Right cardiac atrium (tissue), 5 donors: ENCODE data around the gene SEC14L6. TPM values are rescaled to one million over a fixed set of nuclear protein-coding genes. Genes with fewer than 3 reads are reported as not detected.

Experiments
- ATAC-seq, 2 donors: fragments of 200-7000 bp; cut with Tn5 transposase; one replicate each; pipeline versions ENCODE4 v1.8.0 to v1.9.1; 2020; ENCODE audit warnings: moderate library complexity in 2 of 2, mild to moderate bottlenecking in 1 of 2
- DNase-seq, 3 donors: peaks; one replicate each; pipeline ENCODE4 v3.0.0-alpha.2; 2020
- H3K27ac ChIP-seq: one replicate; pipeline ENCODE4 v1.5.1; 2013; ENCODE audit warnings: mild to moderate bottlenecking, low read length, control low read depth, moderate library complexity
- H3K27me3 ChIP-seq: one replicate; pipeline ENCODE4 v1.6.1; 2013; ENCODE audit not compliant: control insufficient read depth, insufficient read depth
- H3K4me1 ChIP-seq: one replicate; pipeline ENCODE4 v1.6.1; 2013; ENCODE audit warnings: low read length; ENCODE audit not compliant: control insufficient read depth, insufficient read depth
- H3K4me3 ChIP-seq: one replicate; pipeline ENCODE4 v1.5.1; 2013; ENCODE audit warnings: low read length, control low read depth
- H3K9me3 ChIP-seq: one replicate; pipeline ENCODE4 v1.6.1; 2013; ENCODE audit warnings: low read length; ENCODE audit not compliant: control insufficient read depth
- whole genome bisulfite sequencing: extraction: QIAGEN DNeasy Blood & Tissue Kit; methylation state at CpG from one replicate; pipeline ENCODE4 v1.1.7; 2013; 5-methylcytosine and 5-hydroxymethylcytosine counted together
- intact Hi-C, 4 donors: fragments of 100-400 bp; cut with DNase I; formaldehyde crosslinking; loops; one replicate each; pipeline versions ENCODE4 v1.11.0 to v1.14.0; 2022 to 2023
- polyA plus RNA-seq: library from polyadenylated mRNA; stranded (reverse); fragments of 200-250 nt; gene quantifications from one replicate; pipeline ENCODE4 v1.2.3, GENCODE V29; 2013
- total RNA-seq, 4 donors: library from RNA; stranded (reverse); fragmentation: NEBNext Ultra II Directional; extraction: Animal tissue kit (Norgen Biotek cat#: 25700); gene quantifications; one replicate each; pipeline ENCODE4 v1.2.1, GENCODE V29; 2021
- donor health status: healthy with polysubstance abuse.
- donor health status: DM: no; HTN: yes; CAD: no.
- donor health status: DM: no; HTN: no; CAD: no.
- donor health status: DM: no; HTN: yes; CAD: no; lungs with severe emphysema.
- donor health status: DM: yes; HTN: yes; CAD: no.

SEC14L6 gene
- total and polyA plus RNA-seq, 5 donors: 0.17 to 0.40 (median 0.21) TPM

DNA sequence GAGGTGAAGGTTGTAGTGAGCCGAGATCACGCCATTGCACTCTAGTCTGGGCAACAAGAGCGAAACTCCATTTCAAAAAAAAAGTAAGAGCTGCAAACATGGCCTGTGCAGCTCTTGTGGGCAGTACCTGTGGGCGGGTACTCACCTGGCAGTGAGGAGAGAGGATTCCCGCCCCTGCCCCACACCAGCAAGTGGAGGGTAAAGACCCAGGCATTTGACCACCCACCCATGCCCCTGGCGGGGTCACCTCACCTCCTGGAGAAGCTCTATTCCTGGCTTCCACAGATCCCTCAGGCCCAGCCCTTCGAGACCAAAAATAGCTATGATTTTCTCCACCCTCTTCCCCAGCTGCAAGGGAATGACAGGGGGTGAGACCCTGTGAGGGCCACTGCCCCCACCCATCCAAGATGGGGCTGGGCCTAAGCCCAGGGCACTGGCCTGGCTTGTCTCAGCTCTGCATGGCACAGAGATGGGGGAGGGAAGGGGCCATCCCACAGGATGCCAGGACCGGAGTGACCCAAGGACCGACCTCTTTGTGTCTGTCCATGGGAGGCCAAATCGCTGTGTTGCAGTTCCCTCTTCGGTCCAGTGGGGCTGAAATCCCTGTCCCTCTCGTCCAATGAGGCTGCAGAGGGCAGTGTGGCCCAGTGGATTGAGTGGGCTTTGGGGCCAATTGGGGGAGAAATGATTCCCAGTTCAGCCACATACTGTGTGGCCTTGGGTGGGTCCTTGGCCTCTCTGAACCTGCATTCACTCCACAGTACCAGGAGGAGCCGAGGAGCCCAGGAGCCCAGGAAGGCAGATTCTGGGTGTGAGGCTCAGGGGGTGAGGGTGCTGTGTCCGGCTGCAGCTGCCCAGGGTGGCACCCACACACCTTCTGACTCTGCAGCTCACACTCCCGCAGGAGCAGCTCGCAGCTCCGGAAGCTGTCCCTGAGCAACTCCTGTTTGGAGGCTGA is 14.6 kb downstream of the SEC14L6 start:
- no peaks in the 10 kb centered on the region for H3K27me3 ChIP-seq
- 82% methylated on average over 17 of the region's 17 CpGs for WGBS
- H3K4me3 ChIP-seq: no peak overlapping the region
- no peak for DNase-seq
- peak; percentile 24 to 29 for ATAC-seq
- intact Hi-C loops: no loop called here
- no peaks in the 10 kb centered on the region for H3K9me3 ChIP-seq
- H3K27ac ChIP-seq: no peak overlapping the region
- H3K4me1 ChIP-seq: no peaks in the 10 kb centered on the region

DNA sequence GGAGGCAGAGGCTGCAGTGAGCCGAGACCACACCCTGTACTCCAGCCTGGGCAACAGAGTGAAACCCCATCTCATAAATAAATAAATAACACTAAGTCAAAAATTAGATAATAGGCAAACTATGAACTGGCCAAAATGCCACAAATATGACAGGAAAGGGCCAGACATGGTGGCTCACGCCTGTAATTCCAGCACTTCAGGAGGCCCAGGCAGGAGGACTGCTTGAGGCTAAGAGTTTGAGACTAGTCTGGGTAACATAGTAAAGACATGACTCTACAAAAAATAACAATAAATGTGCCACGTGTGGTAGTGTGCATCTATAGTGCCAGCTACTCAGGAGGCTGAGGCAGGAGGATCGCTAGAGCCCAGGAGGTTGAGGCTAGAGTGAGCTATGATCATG is 19.9 kb downstream of the SEC14L6 start:
- Histone ChIP-seq H3K27me3 (no peaks in the 10 kb centered on the region), H3K27ac (no peak overlapping the region), H3K4me1 (no peaks in the 10 kb centered on the region), H3K9me3 (no peaks in the 10 kb centered on the region), H3K4me3 (no peak overlapping the region)
- WGBS: 91% methylated on average over 4 of the region's 4 CpGs
- ATAC-seq: no peak
- no peak for DNase-seq
- intact Hi-C loops: no loop called here

DNA sequence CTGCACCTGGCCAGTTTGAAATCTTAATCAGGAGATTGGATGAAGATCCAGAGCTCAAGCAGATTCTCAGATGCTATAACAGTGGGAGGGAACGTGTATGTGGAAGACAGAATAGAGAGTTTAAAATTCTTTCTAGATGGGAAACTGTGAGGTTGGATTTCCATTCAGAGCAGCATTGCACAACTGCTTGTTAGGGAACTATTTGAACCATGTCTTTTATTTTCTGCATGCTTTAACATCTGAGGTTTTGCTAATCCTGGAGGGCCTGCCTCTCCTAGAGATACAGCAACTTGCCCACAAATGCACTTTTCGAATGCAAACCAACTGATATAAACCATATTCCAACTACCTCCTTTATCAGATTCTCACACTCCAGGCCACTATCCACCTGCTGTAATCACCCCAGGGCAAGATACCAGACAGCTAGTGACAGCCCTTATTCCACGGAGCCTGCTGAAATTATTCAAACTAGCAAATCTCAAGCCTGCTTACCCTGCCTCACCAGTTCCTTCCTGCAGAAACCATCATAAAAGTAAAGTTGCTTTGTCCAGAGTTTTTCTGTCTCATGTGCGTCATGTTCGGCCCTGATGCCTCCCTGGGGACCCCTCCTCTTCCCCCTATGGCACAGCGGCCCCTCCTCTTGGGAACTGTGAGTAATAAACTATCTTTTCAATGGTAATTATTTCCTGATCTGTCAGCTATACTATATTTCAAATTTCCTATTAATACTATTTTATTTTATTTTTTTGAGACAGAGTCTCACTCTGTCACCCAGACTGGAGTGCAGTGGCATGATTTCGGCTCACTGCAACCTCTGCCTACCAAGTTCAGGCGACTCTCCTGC is 22.7 kb downstream of the SEC14L6 start:
- no peaks in the 10 kb centered on the region for H3K27me3 ChIP-seq
- H3K27ac ChIP-seq: no peak overlapping the region
- intact Hi-C loops: no loop called here
- ATAC-seq: no peak
- no peaks in the 10 kb centered on the region for H3K4me1 ChIP-seq
- no peak for DNase-seq
- WGBS: 70% methylated on average over 8 of the region's 8 CpGs
- H3K4me3 ChIP-seq: no peak overlapping the region
- H3K9me3 ChIP-seq: no peaks in the 10 kb centered on the region

DNA sequence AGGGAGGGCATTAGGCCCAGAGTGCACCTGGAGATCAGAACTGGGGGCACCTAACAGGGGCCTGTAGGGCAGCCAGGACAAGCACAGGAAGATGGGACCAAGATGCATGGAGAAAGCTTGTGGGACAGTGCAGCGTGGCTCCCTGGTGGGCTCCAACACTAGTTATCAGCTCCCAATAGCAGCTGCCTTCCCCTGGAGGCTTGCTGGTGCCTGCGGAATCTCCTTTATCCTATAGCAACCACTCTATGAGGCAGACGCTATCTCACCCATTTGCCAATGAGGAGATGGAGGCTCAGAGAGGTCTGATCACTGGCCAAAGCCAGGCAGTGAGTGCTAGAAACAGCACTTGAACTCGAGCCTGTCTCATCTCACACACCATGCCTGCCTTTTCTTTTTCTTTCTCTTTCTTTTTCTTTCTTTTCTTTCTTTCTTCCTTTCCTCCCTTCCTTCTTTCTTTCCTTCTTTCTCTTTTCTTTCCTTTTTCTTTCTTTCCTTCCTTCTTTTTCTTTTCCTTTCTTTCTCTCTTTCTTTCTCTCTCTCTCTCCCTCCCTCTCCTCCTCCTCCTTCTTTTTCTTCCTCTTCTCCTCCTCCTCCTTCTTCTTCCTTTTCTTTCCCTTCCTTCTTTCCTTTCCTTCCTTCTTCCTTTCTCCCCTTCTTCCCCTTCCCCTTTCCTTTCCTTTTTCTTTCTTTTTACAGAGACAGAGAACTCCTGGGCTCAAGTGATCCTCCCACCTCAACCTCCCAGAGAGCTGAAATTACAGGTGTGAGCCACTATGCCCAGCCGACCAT is 25.0 kb downstream of the SEC14L6 start:
- ATAC-seq (no peak), DNase-seq (no peak)
- 62% methylated on average over 5 of the region's 5 CpGs for WGBS
- no peak overlapping the region for H3K4me3 ChIP-seq
- H3K27ac ChIP-seq: no peak overlapping the region
- intact Hi-C loops: no loop called here
- H3K27me3 ChIP-seq: no peaks in the 10 kb centered on the region
- H3K9me3 ChIP-seq: no peaks in the 10 kb centered on the region
- no peaks in the 10 kb centered on the region for H3K4me1 ChIP-seq

DNA sequence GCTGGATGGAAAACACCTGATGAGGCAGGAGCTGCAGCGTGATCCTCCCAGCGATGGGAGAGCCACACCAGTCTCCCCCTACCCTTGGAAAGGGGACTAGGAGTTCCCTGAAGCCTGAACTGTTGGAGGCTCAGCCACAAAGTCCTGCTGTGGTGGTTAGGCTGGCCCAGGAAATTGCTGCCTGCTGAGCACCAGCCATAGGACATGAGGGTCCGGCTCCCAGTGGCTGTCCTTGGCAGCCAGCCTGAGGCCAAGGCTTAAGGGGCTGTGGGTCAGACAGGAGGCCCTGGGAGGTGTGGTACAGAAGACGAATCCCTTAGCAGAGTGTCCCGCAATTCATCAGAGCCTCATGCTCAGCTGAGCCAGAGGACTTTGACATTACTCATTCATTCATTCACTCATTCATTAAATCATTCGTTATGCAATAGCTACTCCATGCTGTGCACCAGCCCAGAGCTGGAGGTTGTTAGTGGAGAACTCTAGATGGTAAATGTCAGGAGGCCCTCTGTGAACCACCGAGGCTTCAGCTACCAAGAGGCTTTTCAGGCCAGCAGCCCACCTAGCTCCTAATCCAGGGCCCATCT is 26.6 kb downstream of the SEC14L6 start:
- Histone ChIP-seq H3K4me1 (no peaks in the 10 kb centered on the region), H3K27ac (no peak overlapping the region), H3K27me3 (no peaks in the 10 kb centered on the region), H3K9me3 (no peaks in the 10 kb centered on the region), H3K4me3 (no peak overlapping the region)
- ATAC-seq (no peak), DNase-seq (no peak)
- 76% methylated on average over 7 of the region's 7 CpGs for WGBS
- intact Hi-C loops: no loop called here

DNA sequence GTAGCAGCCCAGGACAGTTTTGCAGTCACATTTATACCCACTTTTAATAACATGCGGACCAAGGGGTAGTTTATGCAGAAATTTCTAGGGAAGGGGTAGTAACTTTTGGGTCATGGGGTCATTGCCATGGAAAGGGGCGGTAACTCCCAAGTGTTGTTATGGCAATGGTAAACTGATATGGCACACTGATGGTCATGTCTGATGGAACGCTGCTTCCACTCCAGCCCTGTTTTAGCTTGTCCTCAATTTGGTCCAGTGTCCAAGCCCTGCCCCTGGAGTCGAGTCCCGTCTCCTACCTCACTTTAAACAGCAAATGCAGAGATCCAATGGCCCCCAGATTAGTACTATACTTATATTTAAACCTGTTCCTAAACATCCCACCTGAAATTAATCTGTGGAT is 29.8 kb downstream of the SEC14L6 start:
- no peak overlapping the region for H3K27ac ChIP-seq
- no peaks in the 10 kb centered on the region for H3K9me3 ChIP-seq
- ATAC-seq (no peak), DNase-seq (no peak)
- no peaks in the 10 kb centered on the region for H3K27me3 ChIP-seq
- H3K4me3 ChIP-seq: no peak overlapping the region
- WGBS: 81% methylated on average over 5 of the region's 5 CpGs
- no peaks in the 10 kb centered on the region for H3K4me1 ChIP-seq
- intact Hi-C loops: no loop called here

DNA sequence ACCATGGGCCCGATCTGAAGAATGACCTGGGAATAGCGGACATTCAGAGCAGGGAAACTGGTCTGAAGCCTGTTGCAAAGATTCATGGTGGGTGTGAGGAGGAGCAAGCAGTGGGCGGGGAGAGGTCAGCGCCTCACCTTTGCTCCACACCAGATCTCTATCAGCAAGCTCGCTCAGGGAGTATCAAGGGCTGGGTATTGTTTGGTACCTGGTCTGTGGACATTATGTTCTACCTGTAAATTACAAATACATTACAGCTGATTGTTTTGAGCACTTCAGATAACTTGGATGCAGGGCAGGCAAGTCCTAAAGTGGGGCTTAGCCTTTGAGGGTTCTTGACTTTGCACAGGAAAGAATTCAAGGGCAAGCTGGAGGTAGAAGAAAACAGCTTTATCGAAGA is 30.3 kb downstream of the SEC14L6 start:
- intact Hi-C loops: no loop called here
- 88% methylated on average over 6 of the region's 6 CpGs for WGBS
- H3K4me1 ChIP-seq: no peaks in the 10 kb centered on the region

DNA sequence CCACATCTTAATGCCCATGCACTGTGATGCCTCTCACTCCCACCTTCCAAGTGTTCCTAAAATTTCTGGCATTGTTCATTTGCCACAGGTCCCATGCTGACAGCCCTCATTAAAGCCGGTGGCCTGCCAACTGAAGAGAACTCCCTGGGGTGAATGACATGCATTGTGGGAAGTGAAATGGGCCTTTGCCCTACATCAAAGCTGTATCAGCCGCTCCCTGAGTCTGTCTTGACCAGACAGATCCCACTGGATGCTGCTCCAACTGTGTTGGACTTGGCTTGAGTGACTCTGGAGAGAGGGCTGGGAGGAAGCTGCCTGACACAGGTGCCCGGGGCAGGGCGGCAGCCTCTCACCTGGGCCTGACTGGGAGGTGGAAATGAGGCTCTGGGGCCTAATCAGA is 32.3 kb downstream of the SEC14L6 start:
- Histone ChIP-seq H3K4me3 (no peak overlapping the region), H3K27ac (no peak overlapping the region), H3K27me3 (no peaks in the 10 kb centered on the region), H3K4me1 (no peaks in the 10 kb centered on the region), H3K9me3 (no peaks in the 10 kb centered on the region)
- intact Hi-C loops: no loop called here
- DNase-seq (no peak), ATAC-seq (no peak)
- WGBS: 75% methylated on average over 4 of the region's 4 CpGs

More for the DNA sequence above, 30.3 kb downstream of the SEC14L6 start:
- ATAC-seq (no peak), DNase-seq (no peak)
- Histone ChIP-seq H3K9me3 (no peaks in the 10 kb centered on the region), H3K27ac (no peak overlapping the region), H3K4me3 (no peak overlapping the region), H3K27me3 (no peaks in the 10 kb centered on the region)

DNA sequence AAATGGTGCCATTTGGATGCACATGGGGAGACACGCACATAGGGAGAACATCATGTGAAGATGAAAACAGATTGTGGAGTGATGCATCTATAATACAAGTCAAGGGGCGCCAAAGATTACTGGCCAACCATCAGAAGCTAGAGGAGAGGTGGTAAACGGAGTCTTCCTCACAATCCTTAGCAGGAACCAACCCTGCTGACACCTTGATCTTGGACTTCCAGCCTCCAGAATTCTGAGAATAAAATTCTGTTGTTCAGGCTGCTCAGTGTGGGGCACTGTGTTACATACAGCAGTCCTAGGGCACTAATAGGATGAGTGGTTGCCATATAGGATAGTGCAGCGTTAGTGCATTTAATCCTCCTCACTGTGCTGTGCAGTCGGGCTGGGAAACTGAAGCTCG is 33.1 kb downstream of the SEC14L6 start:
- Histone ChIP-seq H3K9me3 (no peaks in the 10 kb centered on the region), H3K4me1 (no peaks in the 10 kb centered on the region), H3K27me3 (no peaks in the 10 kb centered on the region), H3K27ac (no peak overlapping the region), H3K4me3 (no peak overlapping the region)
- intact Hi-C loops: no loop called here
- no peak for DNase-seq
- no peak for ATAC-seq
- 93% methylated on average over 6 of the region's 6 CpGs for WGBS

DNA sequence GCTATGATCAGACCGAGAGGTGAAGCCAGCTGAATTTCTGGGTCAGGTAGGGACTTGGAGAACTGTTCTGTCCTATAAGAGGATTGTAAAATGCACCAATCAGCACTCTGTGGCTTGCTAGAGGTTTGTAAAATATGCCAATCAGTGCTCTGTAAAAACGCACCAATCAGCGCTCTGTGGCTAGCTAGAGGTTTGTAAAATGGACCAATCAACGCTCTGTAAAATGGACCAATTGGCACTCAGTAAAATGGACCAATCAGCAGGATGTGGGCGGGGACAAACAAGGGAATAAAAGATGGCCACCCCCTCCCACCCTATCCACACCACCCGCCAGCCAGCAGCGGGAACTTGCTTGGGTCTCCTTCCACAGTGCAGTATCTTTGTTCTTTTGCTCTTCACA is 34.6 kb downstream of the SEC14L6 start:
- intact Hi-C loops: no loop called here
- WGBS: 88% methylated on average over 7 of the region's 7 CpGs
- no peaks in the 10 kb centered on the region for H3K27me3 ChIP-seq

More for the DNA sequence above, 34.6 kb downstream of the SEC14L6 start:
- no peak for DNase-seq
- Histone ChIP-seq H3K9me3 (no peaks in the 10 kb centered on the region), H3K4me3 (no peak overlapping the region), H3K27ac (no peak overlapping the region), H3K4me1 (no peaks in the 10 kb centered on the region)
- ATAC-seq: no peak
